HG03520 (cell line): ENCODE results near the gene CSPG4.
"Not testable (repeated sequence)": the region's sequence is repeated elsewhere in the genome, so short reads cannot be mapped to it uniquely, and the experiment has no call there.

Experiments used
- ATAC-seq: cut with Tn5 transposase; IDR thresholded peaks from one replicate; pipeline ENCODE4 v1.9.1; 2021; ENCODE audit warnings: mild to moderate bottlenecking, moderate library complexity; ENCODE audit not compliant: unreplicated experiment

The CSPG4 gene

GRCh38 chr15:75725006-75725718, 12.5 kb upstream of the CSPG4 start:
- ATAC-seq: no peak

GRCh38 chr15:75723847-75724660, 11.4 kb upstream of the CSPG4 start:
- peak; percentile 58 for ATAC-seq

GRCh38 chr15:75723171-75723846, 10.7 kb upstream of the CSPG4 start:
- ATAC-seq: no peak

GRCh38 chr15:75721923-75722870, 9.5 kb upstream of the CSPG4 start:
- no peak for ATAC-seq

GRCh38 chr15:75721480-75721922, 8.9 kb upstream of the CSPG4 start:
- ATAC-seq: no peak

GRCh38 chr15:75720787-75721479, 8.3 kb upstream of the CSPG4 start:
- ATAC-seq: no peak

- ATAC-seq: no peak
Observed at GRCh38 chr15:75720297-75720696, 7.6 kb upstream of the CSPG4 start.

GRCh38 chr15:75718328-75718727, 5.7 kb upstream of the CSPG4 start:
- no peak for ATAC-seq

- ATAC-seq: not testable (repeated sequence)
Observed at GRCh38 chr15:75717001-75717400, 4.4 kb upstream of the CSPG4 start.

- ATAC-seq: not testable (repeated sequence)
Observed at GRCh38 chr15:75716249-75716950, 3.8 kb upstream of the CSPG4 start.

GRCh38 chr15:75715312-75715832, 2.7 kb upstream of the CSPG4 start:
- not testable (repeated sequence) for ATAC-seq

GRCh38 chr15:75714195-75714594, 1.5 kb upstream of the CSPG4 start:
- no peak for ATAC-seq

- no peak for ATAC-seq
Observed at GRCh38 chr15:75713338-75713895, 769 bp upstream of the CSPG4 start.

GRCh38 chr15:75711495-75711894, 1.2 kb downstream of the CSPG4 start:
- not testable (repeated sequence) for ATAC-seq

GRCh38 chr15:75710874-75711273, 1.8 kb downstream of the CSPG4 start:
- not testable (repeated sequence) for ATAC-seq

- not testable (repeated sequence) for ATAC-seq
Observed at GRCh38 chr15:75709458-75709857, 3.2 kb downstream of the CSPG4 start.

GRCh38 chr15:75706682-75706954, 6.0 kb downstream of the CSPG4 start:
- no peak for ATAC-seq

GRCh38 chr15:75705854-75706681, 6.6 kb downstream of the CSPG4 start:
- no peak for ATAC-seq
